ENCODE measurements around the gene CMTM3. TPM values are rescaled to one million over a fixed set of nuclear protein-coding genes. Genes with fewer than 3 reads are reported as not detected.

The CMTM3 gene
- total RNA-seq, 6 experiments from 2014 or later: 1.6 to 9.6 (median 5.4) TPM

- peaks cover 0 to 36% (median 8%) of the 10 kb centered on the region in 4 donors for H3K4me1 ChIP-seq
- no peak for DNase-seq
- no peak overlapping the region for H3K4me3 ChIP-seq
- no peaks in the 10 kb centered on the region for H3K9me3 ChIP-seq
- TF ChIP-seq CTCF (IDR thresholded peaks at IDR 0.05) (no peak), POLR2A (IDR thresholded peaks at IDR 0.05) (no peak)
- no peaks in the 10 kb centered on the region for H3K27me3 ChIP-seq
- intact Hi-C loops (cut with DNase I): no loop called here
- H3K27ac ChIP-seq: peak overlapping the region in 2 of 3 donors; percentile 10 to 69
- ATAC-seq: peak in 2 of 4 donors; percentile 24 to 32
- H3K36me3 ChIP-seq: no peaks in the 10 kb centered on the region
- 35% methylated on average over 4 of the region's 9 CpGs for WGBS (ENCODE audit: insufficient coverage, low coverage, low lambda C conversion rate, missing lambda C conversion rate)
Observed at GRCh38 chr16:66616592-66616991, 12.1 kb downstream of the CMTM3 start.

DNA sequence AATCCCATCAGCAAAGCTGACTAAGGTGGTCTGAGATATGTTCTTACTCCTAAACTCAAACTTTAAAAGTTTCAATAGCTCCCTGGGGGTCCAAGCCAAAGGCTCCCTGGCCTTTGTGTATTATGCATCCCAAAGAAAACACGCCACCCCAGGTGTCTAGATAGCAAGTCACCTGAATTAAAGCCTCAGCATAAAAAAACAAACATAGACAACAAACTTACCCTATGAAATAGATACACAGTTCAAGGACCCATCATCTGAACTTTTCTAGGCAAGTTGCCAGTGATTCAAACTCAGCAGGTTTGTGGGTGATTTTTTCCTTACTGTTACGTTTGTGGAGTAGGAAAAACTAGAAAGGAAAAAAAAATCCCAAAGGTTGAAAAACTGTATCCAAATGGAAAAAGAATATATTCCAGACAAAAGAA is 12.5 kb downstream of the CMTM3 start:
- 20% methylated on average over 2 of the region's 2 CpGs for WGBS (ENCODE audit: insufficient coverage, low coverage, low lambda C conversion rate, missing lambda C conversion rate)
- Histone ChIP-seq H3K9me3 (no peaks in the 10 kb centered on the region), H3K4me1 (peaks cover 0 to 36% (median 8%) of the 10 kb centered on the region in 4 donors), H3K4me3 (no peak overlapping the region), H3K27me3 (no peaks in the 10 kb centered on the region), H3K27ac (peak overlapping the region in 2 of 3 donors; percentile 10 to 69), H3K36me3 (no peaks in the 10 kb centered on the region)
- DNase-seq (no peak), ATAC-seq (peak; percentile 81 to 86 (median 82))
- intact Hi-C loops (cut with DNase I): no loop called here
- TF ChIP-seq CTCF (IDR thresholded peaks at IDR 0.05): no peak
- TF ChIP-seq POLR2A (IDR thresholded peaks at IDR 0.05): no peak

DNA sequence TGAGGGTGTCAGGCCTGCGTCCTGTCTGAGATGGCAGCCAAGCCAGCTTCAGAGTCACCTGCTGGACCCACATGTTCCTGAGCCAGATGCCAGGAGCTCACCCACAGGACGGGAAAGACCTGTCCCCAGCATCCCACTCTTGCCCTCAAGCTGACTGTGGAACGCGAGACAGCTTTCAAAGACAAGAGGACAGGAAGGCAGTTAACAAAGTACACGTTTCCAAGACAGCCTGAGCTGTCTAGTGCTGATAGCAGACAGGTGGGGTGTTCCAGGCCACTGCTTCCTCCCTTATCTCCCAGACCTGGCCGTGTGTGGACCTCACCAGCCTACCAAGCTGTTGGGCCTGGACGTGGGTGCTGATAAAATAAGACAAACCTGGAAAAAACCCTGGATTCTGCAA is 13.2 kb downstream of the CMTM3 start:
- no peaks in the 10 kb centered on the region for H3K36me3 ChIP-seq
- no peaks in the 10 kb centered on the region for H3K27me3 ChIP-seq
- TF ChIP-seq CTCF (IDR thresholded peaks at IDR 0.05): no peak
- no peak for TF ChIP-seq POLR2A (IDR thresholded peaks at IDR 0.05)
- DNase-seq (no peak), ATAC-seq (peak; percentile 12 to 20 (median 14))
- peaks cover 0 to 36% (median 8%) of the 10 kb centered on the region in 4 donors for H3K4me1 ChIP-seq
- no peaks in the 10 kb centered on the region for H3K9me3 ChIP-seq
- no peak overlapping the region for H3K4me3 ChIP-seq
- peak overlapping the region in 1 of 3 donors; percentile 69 for H3K27ac ChIP-seq
- WGBS (ENCODE audit: insufficient coverage, low coverage, low lambda C conversion rate, missing lambda C conversion rate): 65% methylated on average over 6 of the region's 7 CpGs
- intact Hi-C loops (cut with DNase I): no loop called here

GRCh38 chr16:66618588-66619375 is 14.3 kb downstream of the CMTM3 start:
- H3K9me3 ChIP-seq: no peaks in the 10 kb centered on the region
- H3K4me1 ChIP-seq: peaks cover 0 to 36% (median 8%) of the 10 kb centered on the region in 4 donors
- H3K4me3 ChIP-seq: no peak overlapping the region
- TF ChIP-seq POLR2A (IDR thresholded peaks at IDR 0.05): no peak
- TF ChIP-seq CTCF (IDR thresholded peaks at IDR 0.05): no peak
- H3K27me3 ChIP-seq: no peaks in the 10 kb centered on the region
- H3K36me3 ChIP-seq: no peaks in the 10 kb centered on the region
- intact Hi-C loops (cut with DNase I): no loop called here
- WGBS (ENCODE audit: insufficient coverage, low coverage, low lambda C conversion rate, missing lambda C conversion rate): 63% methylated on average over 2 of the region's 10 CpGs
- peak overlapping the region in 1 of 3 donors; percentile 58 for H3K27ac ChIP-seq
- DNase-seq (no peak), ATAC-seq (peak in 1 of 4 donors; percentile 42)
